ENCODE measurements around the gene FAM193A.
"Not testable (repeated sequence)": the region's sequence is repeated elsewhere in the genome, so short reads cannot be mapped to it uniquely, and the experiment has no call there.

The FAM193A gene

DNA sequence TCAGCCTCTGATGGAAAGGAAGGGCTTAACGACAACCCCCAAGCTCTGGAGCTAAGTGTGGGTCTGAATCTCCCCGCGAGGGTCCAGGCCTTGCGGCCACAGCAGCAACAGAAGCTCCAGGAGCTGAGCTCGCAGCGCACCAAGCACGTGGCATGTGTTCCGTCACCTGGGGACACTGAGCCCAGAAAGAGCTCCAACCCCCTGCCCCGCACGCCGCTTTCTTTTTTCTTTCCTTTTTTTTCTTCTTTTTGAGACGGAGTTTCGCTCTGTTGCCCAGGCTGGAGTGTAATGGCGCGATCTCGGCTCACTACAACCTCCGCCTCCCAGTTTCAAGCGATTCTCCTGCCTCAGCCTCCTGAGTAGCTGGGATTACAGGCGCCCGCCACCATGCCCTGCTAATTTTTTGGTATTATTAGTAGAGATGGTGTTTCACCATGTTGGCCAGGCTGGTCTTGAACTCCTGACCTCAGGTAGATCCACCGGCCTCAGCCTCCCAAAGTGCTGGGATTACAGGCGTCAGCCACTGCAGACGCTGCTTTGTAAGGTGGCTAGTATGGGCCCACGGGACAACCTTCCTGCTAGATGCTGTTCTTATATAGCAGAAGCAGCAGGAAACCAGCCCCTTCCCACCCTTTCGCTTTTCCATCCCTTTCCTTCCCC lies 220.4 kb downstream of the FAM193A start:
- no peak for DNase-seq

- DNase-seq, result no peak
Measured at GRCh38 chr4:2757426-2757825, 221.0 kb downstream of the FAM193A start.

DNA sequence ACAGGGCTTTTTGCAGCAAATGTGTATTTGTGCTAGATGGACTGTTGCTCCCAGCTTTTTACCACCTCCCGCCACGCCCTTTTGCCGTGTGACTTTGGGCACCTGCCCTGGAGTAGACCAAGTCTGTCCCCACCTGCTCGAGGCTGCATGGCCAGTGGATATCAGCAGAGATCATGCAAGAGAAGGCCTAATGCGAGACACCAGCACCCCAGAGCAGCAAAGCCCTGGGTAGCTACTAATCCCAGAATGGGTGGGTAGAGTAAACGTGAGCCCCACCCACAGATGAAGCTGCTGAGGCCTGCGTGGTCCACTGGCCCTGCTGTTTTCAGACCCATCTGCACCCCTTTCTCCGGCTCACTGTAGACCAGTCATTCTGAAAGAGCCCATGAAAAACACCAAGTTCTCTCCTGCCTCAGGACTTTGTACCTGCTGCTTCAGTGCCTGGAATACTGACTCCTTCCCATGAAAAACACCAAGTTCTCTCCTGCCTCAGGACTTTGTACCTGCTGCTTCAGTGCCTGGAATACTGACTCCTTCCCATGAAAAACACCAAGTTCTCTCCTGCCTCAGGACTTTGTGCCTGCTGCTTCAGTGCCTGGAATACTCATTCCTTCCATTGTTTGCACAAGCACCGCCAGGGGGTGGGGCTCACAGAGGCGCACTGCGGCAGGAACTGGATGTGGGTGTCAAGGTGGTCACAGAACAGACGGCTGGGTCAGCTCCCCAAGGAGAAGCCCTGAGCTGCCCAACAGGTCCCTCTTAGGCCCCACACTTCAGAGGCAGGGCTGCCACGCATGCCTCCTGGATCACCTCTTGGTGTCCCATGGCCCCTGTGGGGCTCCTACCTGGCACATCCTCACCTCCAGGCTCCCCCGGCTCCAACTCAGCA lies 224.8 kb downstream of the FAM193A start:
- no peak for DNase-seq

- DNase-seq, result no peak
Measured at GRCh38 chr4:2762048-2762447, 225.6 kb downstream of the FAM193A start.

GRCh38 chr4:2762486-2763370 lies 226.3 kb downstream of the FAM193A start:
- not testable (repeated sequence) for DNase-seq

DNA sequence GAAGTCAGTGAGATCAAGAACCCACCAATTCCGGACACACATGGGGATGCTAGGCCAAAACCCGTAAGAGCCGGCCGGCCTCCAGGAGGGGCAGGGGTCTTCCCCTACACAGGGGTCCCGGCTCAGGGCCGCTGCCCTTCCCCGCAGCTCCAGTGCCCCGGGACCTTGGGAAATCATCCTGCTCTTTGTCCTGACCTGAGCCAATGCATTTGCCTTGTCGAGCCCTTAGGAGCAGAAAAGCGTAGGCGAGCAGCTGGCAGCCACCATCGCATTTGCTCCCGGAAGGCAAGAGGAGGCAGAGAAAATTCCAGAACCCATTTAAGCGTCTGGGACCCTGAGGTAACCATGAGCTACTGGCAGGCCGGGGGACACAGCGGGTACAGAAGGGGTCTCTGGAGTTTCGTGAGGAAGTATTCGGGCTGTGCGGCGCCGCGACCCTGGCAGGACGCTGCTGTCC lies 227.1 kb downstream of the FAM193A start:
- DNase-seq, result no peak

DNA sequence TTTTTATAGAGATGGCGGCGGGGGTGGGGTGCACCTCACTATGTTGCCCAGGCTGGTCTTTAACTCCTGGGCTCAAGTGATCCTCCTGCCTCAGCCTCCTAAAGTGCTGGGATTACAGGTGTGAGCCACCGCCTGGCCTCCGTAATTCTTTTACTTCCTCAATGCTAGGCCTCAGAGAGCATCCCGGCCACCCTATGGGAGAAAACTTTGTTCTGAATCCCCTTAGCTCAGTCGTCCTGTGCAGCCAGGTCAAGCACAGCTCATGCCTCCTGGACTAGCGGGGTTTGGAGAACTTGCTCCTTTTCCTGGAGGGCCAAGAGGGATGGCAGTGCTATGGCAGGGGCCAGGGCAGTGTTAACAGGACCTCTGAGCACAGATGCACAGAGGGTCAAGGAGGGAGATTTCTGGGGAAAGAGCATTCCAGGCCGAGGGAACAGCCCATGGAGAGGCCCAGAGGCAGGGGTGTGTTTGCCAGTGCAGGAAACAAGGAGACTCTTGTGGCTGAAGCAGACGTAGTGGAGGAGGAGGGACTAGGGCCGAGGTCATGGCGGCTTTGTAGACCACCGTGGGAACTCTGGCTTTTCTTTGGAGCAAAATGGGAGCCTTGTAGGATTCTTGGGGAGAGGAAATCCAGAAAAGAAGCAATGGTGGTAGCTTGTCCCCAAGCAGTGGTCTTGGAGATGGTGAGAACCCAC lies 229.5 kb downstream of the FAM193A start:
- DNase-seq, result no peak

DNA sequence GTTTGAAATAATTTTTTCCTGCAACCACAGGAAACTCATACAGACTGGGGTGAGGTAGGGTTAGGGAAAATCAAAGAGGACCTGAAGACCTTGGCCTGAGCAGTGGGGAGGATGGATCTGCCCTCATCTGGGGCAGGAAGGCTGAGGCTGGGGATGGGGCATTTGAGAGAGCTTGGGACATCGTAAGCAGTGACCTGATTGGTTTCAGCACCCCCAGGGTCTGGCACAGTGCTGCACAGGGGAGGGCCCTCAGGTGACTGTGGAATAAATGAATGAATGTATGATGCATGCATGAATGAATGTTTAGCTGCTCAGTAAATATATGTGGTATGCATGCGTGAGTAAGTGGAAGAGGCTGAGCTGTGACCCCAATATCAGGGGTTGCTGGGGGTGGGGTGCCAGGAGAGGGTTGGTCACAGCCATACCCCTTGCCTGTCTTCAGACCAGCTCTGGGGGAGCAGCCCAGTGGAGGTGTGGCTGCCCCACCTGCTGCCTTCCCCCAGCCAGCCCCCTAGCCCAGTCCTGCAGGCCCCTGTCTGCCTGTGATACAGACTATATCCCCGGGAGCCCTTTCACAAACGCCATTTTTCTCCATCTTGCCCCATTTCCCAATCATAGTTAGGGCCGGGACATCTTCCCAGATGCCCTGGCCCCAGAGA lies 230.7 kb downstream of the FAM193A start:
- DNase-seq, result no peak

- no peak for DNase-seq
Measured at GRCh38 chr4:2767705-2768074, 231.2 kb downstream of the FAM193A start.

- no peak for DNase-seq
Measured at GRCh38 chr4:2768124-2768523, 231.7 kb downstream of the FAM193A start.

DNA sequence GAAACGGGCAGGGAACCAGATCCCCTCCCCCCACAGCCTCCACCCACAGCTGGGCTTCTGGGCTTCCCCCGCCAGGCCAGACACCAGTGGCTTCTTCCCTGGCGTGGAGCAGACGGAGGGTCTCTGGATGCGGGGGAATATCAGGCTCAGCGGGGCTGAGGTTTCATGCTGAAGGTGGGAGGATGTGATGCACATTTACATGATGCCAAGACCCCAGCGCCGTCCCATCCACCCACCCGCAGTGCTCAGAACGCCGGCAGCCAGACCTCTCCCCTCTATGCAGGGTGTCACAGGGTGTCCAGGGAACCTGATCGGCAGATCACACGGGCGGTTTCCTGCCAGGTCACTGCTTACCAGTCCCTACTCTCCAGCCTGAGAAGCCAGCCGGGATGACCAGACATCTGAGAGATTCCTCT lies 232.5 kb downstream of the FAM193A start:
- DNase-seq, result no peak

- DNase-seq, result no peak
Measured at GRCh38 chr4:2771264-2771663, 234.8 kb downstream of the FAM193A start.

GRCh38 chr4:2780643-2781042 lies 244.2 kb downstream of the FAM193A start:
- not testable (repeated sequence) for DNase-seq

GRCh38 chr4:2781911-2782310 lies 245.5 kb downstream of the FAM193A start:
- no peak for DNase-seq
